Measurements from ENCODE around the gene MMP15. TPM values are rescaled to one million over a fixed set of nuclear protein-coding genes. Genes with fewer than 3 reads are reported as not detected.

MMP15 gene
- total RNA-seq, 1 experiment from 2014 or later, result 55.5 TPM

GRCh38 chr16:58037365-58038057 lies 12.0 kb downstream of the MMP15 start (continued):
- TF ChIP-seq ARID4B (CRISPR knock-in tag; IDR thresholded peaks at IDR 0.05; ENCODE audit: borderline replicate concordance), result no peak
- TF ChIP-seq CBFB (CRISPR knock-in tag; IDR thresholded peaks at IDR 0.05; ENCODE audit: low read depth), result no peak
- TF ChIP-seq ZNF425 (CRISPR knock-in tag; conservative IDR thresholded peaks at IDR 0.05), result no peak

- no peak overlapping the region for H3K4me3 Mint-ChIP-seq
- DNase-seq (ENCODE audit: low spot score) (no peak), ATAC-seq (no peak)
- H3K27ac Mint-ChIP-seq, result no peak overlapping the region
- peaks cover 2% of the 10 kb centered on the region; the same call in 1 of the 2 replicates for H3K4me1 Mint-ChIP-seq
- no peaks in the 10 kb centered on the region for H3K27me3 Mint-ChIP-seq (ENCODE audit: low read depth)
- CTCF ChIA-PET, result no interaction called here
- TF ChIP-seq ZNF512 (CRISPR knock-in tag; IDR thresholded peaks at IDR 0.05; ENCODE audit: borderline replicate concordance), result no peak
- no peak for TF ChIP-seq AFF4 (CRISPR knock-in tag; IDR thresholded peaks at IDR 0.05; ENCODE audit: borderline replicate concordance)
- peaks cover 35% of the 10 kb centered on the region for H3K36me3 Mint-ChIP-seq
- POLR2A ChIA-PET, result no interaction called here
- H3K9me3 Mint-ChIP-seq, result no peaks in the 10 kb centered on the region
Observed at GRCh38 chr16:58038219-58038641, 12.7 kb downstream of the MMP15 start.

- CTCF ChIA-PET, result interaction anchor here (1.0 to 1.2 kb wide), 4 partner anchors 8 to 82 kb away, joined by 3 to 4 read pairs (median 4); no protein-coding TSS in a partner anchor
- peaks cover 44% of the 10 kb centered on the region for H3K36me3 Mint-ChIP-seq
- H3K4me1 Mint-ChIP-seq, result no peaks in the 10 kb centered on the region
- DNase-seq (ENCODE audit: low spot score) (no peak), ATAC-seq (no peak)
- no peaks in the 10 kb centered on the region for H3K27me3 Mint-ChIP-seq (ENCODE audit: low read depth)
- H3K4me3 Mint-ChIP-seq, result no peak overlapping the region
- TF ChIP-seq ETV6 (CRISPR knock-in tag; IDR thresholded peaks at IDR 0.05) (no peak), ZNF396 (CRISPR knock-in tag; IDR thresholded peaks at IDR 0.05; ENCODE audit: borderline replicate concordance) (no peak), NR3C1 (CRISPR knock-in tag; conservative IDR thresholded peaks at IDR 0.05; ENCODE audit: low read depth) (no peak), ZSCAN18 (CRISPR knock-in tag; IDR thresholded peaks at IDR 0.05) (no peak), ZNF425 (CRISPR knock-in tag; conservative IDR thresholded peaks at IDR 0.05) (no peak), MXD4 (CRISPR knock-in tag; IDR thresholded peaks at IDR 0.05; ENCODE audit: borderline replicate concordance) (no peak), ZNF219 (CRISPR knock-in tag; IDR thresholded peaks at IDR 0.05; ENCODE audit: borderline replicate concordance) (no peak)
- H3K9me3 Mint-ChIP-seq, result no peaks in the 10 kb centered on the region
- H3K27ac Mint-ChIP-seq, result no peak overlapping the region
- POLR2A ChIA-PET, result no interaction called here
Observed at GRCh38 chr16:58039829-58040495, 14.4 kb downstream of the MMP15 start.
